Adipocyte (in vitro differentiated cells): Measurements from ENCODE around the gene TCF15.

Experiments
- DNase-seq: peaks from one replicate; pipeline ENCODE4 v3.0.0-alpha.2; 2015; ENCODE audit warnings: low read depth
- H3K27me3 ChIP-seq: replicated peaks from 2 replicates; pipeline ENCODE4 v1.7.0; 2013; ENCODE audit warnings: mild to moderate bottlenecking, low read length, moderate library complexity; ENCODE audit not compliant: control insufficient read depth, insufficient read depth
- H3K36me3 ChIP-seq: 2 replicates; pipeline ENCODE4 v1.7.0; 2013; ENCODE audit warnings: low read length, mild to moderate bottlenecking, moderate library complexity; ENCODE audit not compliant: control insufficient read depth, insufficient read depth, severe bottlenecking
- H3K4me1 ChIP-seq: 2 replicates; pipeline ENCODE4 v1.7.0; 2013; ENCODE audit warnings: mild to moderate bottlenecking, low read length, moderate library complexity; ENCODE audit not compliant: control insufficient read depth, insufficient read depth
- H3K4me3 ChIP-seq: 2 replicates; pipeline ENCODE4 v1.7.0; 2013; ENCODE audit warnings: mild to moderate bottlenecking, low read length, moderate library complexity
- H3K9ac ChIP-seq: 2 replicates; pipeline ENCODE4 v1.7.0; 2013; ENCODE audit warnings: mild to moderate bottlenecking, low read length, moderate library complexity
- H3K9me3 ChIP-seq: 2 replicates; pipeline ENCODE4 v1.7.0; 2013; ENCODE audit warnings: mild to moderate bottlenecking, low read length, moderate library complexity; ENCODE audit not compliant: control insufficient read depth

TCF15 gene

GRCh38 chr20:623021-623420 is 12.9 kb upstream of the TCF15 start:
- DNase-seq = no peak
- no peak overlapping the region for H3K9ac ChIP-seq
- peaks cover 40% of the 10 kb centered on the region for H3K27me3 ChIP-seq
- H3K9me3 ChIP-seq = peaks cover 17% of the 10 kb centered on the region
- H3K4me3 ChIP-seq = no peak overlapping the region
- H3K4me1 ChIP-seq = no peaks in the 10 kb centered on the region
- H3K36me3 ChIP-seq = no peaks in the 10 kb centered on the region

- H3K36me3 ChIP-seq = no peaks in the 10 kb centered on the region
- peaks cover 25% of the 10 kb centered on the region for H3K9me3 ChIP-seq
- no peak overlapping the region for H3K4me3 ChIP-seq
- peaks cover 33% of the 10 kb centered on the region for H3K27me3 ChIP-seq
- no peak overlapping the region for H3K9ac ChIP-seq
- no peak for DNase-seq
- no peaks in the 10 kb centered on the region for H3K4me1 ChIP-seq
Observed at GRCh38 chr20:622161-622560, 12.1 kb upstream of the TCF15 start.

- Histone ChIP-seq H3K36me3 (no peaks in the 10 kb centered on the region), H3K9ac (no peak overlapping the region), H3K4me3 (no peak overlapping the region), H3K27me3 (peaks cover 32% of the 10 kb centered on the region), H3K4me1 (no peaks in the 10 kb centered on the region), H3K9me3 (peaks cover 26% of the 10 kb centered on the region)
- no peak for DNase-seq
Observed at GRCh38 chr20:621125-621756, 11.1 kb upstream of the TCF15 start.

- no peak for DNase-seq
- H3K4me3 ChIP-seq = no peak overlapping the region
- peaks cover 32% of the 10 kb centered on the region for H3K27me3 ChIP-seq
- no peaks in the 10 kb centered on the region for H3K4me1 ChIP-seq
- H3K36me3 ChIP-seq = no peaks in the 10 kb centered on the region
- H3K9ac ChIP-seq = no peak overlapping the region
- H3K9me3 ChIP-seq = peaks cover 20% of the 10 kb centered on the region
Observed at GRCh38 chr20:620246-620645, 10.1 kb upstream of the TCF15 start.

- Histone ChIP-seq H3K4me1 (no peaks in the 10 kb centered on the region), H3K9me3 (peaks cover 17% of the 10 kb centered on the region), H3K9ac (no peak overlapping the region), H3K4me3 (no peak overlapping the region), H3K36me3 (no peaks in the 10 kb centered on the region), H3K27me3 (peaks cover 31% of the 10 kb centered on the region)
- no peak for DNase-seq
Observed at GRCh38 chr20:618980-619379, 8.9 kb upstream of the TCF15 start.

- Histone ChIP-seq H3K9ac (no peak overlapping the region), H3K9me3 (peaks cover 17% of the 10 kb centered on the region), H3K36me3 (no peaks in the 10 kb centered on the region), H3K4me3 (no peak overlapping the region), H3K27me3 (peaks cover 31% of the 10 kb centered on the region), H3K4me1 (no peaks in the 10 kb centered on the region)
- no peak for DNase-seq
Observed at GRCh38 chr20:617934-618690, 8.0 kb upstream of the TCF15 start.

GRCh38 chr20:615514-615913 is 5.4 kb upstream of the TCF15 start:
- DNase-seq = no peak
- Histone ChIP-seq H3K4me3 (no peak overlapping the region), H3K36me3 (no peaks in the 10 kb centered on the region), H3K4me1 (no peaks in the 10 kb centered on the region), H3K9ac (no peak overlapping the region), H3K9me3 (peaks cover 17% of the 10 kb centered on the region), H3K27me3 (peaks cover 47% of the 10 kb centered on the region)

GRCh38 chr20:611843-612185 is 1.7 kb upstream of the TCF15 start:
- Histone ChIP-seq H3K9me3 (no peaks in the 10 kb centered on the region), H3K9ac (no peak overlapping the region), H3K4me1 (no peaks in the 10 kb centered on the region), H3K27me3 (peaks cover 78% of the 10 kb centered on the region), H3K4me3 (no peak overlapping the region), H3K36me3 (no peaks in the 10 kb centered on the region)
- no peak for DNase-seq

GRCh38 chr20:611047-611842 is 1.1 kb upstream of the TCF15 start:
- H3K27me3 ChIP-seq = peaks cover 80% of the 10 kb centered on the region
- H3K36me3 ChIP-seq = no peaks in the 10 kb centered on the region
- no peak for DNase-seq

GRCh38 chr20:609371-609964 is 641 bp downstream of the TCF15 start:
- H3K27me3 ChIP-seq = peaks cover 83% of the 10 kb centered on the region
- no peak for DNase-seq

More at GRCh38 chr20:611047-611842, 1.1 kb upstream of the TCF15 start:
- Histone ChIP-seq H3K4me1 (no peaks in the 10 kb centered on the region), H3K4me3 (no peak overlapping the region), H3K9ac (no peak overlapping the region), H3K9me3 (no peaks in the 10 kb centered on the region)

GRCh38 chr20:608970-609369 is 1.1 kb downstream of the TCF15 start:
- Histone ChIP-seq H3K27me3 (peaks cover 87% of the 10 kb centered on the region), H3K9me3 (no peaks in the 10 kb centered on the region), H3K4me1 (no peaks in the 10 kb centered on the region), H3K9ac (no peak overlapping the region), H3K4me3 (no peak overlapping the region), H3K36me3 (no peaks in the 10 kb centered on the region)
- DNase-seq = no peak

More at GRCh38 chr20:609371-609964, 641 bp downstream of the TCF15 start:
- Histone ChIP-seq H3K4me3 (no peak overlapping the region), H3K9me3 (no peaks in the 10 kb centered on the region), H3K4me1 (no peaks in the 10 kb centered on the region), H3K9ac (no peak overlapping the region), H3K36me3 (no peaks in the 10 kb centered on the region)
